Activated T-cell treated with anti-CD3 and anti-CD28 coated beads for 4 hours (primary cell): Measurements from ENCODE around the gene MBLAC1.

ENCODE experiments used
- DNase-seq: peaks from one replicate; pipeline ENCODE4 v3.0.0-alpha.2; 2020

MBLAC1 gene

GRCh38 chr7:100154651-100155491 is 28.1 kb downstream of the MBLAC1 start:
- DNase-seq, result no peak

DNA sequence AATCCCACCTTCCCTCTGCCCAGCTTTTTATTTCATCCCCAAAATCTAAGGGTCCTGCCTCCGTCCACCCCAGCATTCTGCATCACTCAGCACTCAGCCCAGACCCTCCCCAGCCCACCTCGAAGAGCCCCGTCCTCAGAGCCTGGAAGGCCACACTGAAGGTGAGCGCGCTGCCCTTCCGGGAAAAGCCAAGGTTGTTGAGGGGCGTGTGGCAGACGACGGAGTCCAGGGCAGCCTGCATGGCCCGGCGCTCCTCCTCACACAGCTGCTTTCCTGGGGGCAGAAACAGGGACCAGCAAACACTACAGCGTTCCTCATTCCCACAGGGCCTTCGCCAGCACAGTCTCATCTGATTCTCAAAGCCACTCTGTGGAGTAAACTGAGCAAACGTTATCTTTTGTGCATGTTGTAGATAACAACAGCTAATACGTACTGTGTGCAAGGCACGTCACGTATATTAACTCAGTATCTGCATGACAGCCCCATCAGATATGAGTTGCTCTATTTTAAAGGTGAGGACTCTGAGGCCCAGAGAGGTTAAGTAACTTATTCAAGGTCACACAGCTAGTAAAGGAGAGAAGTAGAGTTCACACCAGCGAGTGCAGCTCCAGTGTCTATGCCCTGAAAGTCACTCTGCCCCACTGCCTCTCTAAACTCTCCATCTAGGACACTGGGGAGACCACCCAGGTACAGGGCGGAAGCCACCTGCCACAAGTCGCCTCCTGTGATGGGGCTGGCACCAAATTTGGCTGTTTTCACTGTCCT is 29.0 kb downstream of the MBLAC1 start:
- no peak for DNase-seq

DNA sequence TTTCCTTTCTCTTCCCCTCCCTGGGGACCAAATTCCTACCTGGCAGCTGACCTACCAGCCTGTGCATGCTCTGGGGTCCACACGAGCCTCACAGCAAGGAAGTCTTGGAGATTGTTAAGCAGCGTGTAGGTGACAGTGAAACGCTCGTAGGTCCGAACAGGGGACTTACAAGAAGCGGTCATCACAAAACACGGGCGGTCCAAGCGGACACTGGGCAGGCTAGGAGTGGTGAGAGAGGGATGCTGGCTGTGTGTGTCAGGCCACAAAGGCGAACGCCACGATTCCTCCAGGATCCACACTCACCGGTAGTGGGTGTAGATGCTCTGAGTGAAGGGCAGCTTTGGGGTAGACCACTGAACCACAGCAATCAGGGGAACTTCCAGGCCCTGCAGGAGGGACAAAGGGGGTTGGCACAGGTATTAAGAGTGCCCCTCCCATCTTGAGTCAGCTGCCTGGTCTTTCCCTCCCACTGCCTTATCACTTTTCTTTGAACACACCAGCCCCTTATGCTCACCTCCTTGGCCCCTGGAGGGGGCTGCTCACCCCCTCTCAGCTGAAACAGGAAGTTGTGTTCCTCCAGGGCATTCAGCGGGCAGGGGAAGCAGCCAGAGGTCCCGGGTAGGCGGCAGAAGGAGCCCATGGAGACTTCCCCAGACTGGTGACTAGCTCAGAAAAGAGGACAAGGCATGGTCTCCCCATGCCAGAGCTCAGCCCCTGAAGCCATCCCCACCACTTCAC is 29.7 kb downstream of the MBLAC1 start:
- no peak for DNase-seq

- no peak for DNase-seq
Observed at GRCh38 chr7:100157069-100157333, 30.2 kb downstream of the MBLAC1 start.

DNA sequence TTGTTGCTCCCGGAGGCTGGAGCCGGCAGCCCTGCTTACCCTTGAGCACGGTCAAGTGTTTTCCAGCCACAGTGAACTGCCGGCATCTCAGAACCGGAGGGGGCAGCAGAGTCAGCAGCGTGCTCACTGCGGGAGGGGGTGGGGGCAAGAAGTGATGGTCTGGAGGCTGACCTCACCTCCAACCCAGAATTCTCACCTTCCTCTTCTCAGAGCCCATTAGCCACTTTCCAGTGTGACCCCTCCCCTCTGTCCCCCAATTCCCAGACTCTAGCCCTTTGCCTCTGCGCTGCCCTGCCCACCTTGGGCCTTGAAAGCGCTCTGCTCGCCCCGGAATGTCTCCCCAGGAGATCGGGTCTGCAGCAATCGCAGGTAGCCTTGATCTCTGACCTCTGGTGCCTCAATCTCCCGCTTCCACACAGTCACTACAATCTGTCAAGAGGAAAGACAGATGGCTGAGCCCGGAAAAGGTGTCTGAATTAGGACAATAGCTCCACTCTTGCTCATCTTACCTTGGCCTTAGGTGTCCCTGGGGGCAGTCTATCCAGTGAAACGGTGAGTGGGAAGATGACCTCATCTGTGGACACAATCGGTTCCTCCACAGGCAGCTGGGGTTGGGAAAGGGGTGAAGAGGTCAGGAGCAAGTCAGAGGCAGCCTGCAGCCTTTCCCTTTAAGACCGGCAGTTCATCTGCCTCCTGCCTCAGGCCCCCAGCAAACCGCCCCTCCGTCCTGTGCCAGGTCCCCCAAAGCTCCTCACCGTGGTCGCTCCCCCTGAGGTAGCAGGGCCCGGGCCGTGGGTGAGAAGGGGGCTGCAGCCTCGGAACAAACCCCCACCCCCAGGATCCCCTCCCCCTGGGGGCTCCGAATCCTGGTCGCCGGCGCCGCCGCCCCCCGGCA is 30.8 kb downstream of the MBLAC1 start:
- DNase-seq, result no peak

GRCh38 chr7:100158229-100159098 is 31.7 kb downstream of the MBLAC1 start, which contains the start of gene TRAPPC14:
Gene TRAPPC14 (minus strand): TSS chr7:100158723. CDS start chr7:100158499, 224 bp downstream.
- peak; percentile 87 for DNase-seq

GRCh38 chr7:100159099-100159623 is 32.4 kb downstream of the MBLAC1 start:
- no peak for DNase-seq

DNA sequence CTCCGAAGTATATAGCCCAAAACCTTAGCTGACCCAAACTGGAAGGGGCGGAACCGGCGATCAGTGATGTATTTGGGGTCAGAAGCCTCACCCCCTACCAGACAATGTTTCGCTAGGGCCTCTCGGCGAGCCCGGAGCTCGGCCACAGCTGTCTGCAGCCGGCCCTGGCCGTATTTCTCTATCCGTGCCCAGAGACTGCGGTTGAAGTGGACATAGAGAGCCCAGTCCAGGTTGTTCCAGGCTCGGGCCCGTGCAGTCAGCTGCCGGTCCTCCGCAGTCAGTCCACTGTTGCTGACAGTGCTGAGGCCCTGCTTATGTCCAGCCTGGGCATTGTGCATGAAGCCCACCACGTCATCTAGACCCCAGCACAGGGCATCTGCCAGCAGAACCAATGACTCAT is 33.3 kb downstream of the MBLAC1 start:
- DNase-seq, result no peak

DNA sequence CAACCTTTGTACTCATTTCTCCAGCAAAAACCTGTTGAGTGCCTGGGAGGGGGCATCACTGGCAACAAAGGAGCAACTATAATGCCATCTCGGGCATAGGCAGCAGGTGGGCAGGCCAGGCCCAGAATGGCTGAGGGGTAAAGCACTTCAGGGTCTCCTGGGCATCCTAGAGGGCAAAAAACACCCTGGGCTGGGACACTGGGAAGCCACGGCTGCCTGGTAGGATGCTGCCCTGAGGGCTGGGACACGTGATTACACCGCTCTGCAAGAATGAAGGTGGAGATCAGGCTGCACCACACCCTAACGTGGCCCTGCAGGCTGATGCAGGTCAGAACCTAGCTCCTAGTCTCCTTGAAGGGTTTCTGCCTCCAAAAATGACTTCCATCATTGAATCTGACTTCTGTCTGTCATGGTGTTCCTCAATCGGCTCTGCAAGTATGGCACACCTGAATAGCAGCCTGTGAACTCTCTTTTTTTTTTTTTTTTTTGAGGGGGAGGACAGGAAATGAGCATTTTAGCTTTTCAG is 36.3 kb downstream of the MBLAC1 start:
- DNase-seq, result no peak

DNA sequence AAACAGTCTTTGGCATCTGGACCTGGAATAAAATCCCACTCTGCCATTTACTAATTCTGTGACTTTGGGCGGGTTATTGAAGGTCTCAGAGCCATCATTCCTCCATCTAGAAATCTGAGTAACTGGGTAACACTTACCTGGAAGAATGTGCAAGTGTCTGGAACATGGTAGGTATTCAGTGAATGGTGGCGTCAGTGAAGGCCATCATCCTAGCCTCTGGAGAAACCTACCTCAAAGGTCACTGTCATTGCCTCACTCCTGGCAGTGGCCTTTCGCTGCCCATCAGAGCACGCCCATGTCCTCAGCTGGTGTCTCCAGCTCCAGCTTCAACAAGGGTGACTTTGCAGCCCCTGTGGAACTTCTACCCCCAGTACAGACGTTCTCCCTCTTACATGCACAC is 37.1 kb downstream of the MBLAC1 start:
- no peak for DNase-seq

DNA sequence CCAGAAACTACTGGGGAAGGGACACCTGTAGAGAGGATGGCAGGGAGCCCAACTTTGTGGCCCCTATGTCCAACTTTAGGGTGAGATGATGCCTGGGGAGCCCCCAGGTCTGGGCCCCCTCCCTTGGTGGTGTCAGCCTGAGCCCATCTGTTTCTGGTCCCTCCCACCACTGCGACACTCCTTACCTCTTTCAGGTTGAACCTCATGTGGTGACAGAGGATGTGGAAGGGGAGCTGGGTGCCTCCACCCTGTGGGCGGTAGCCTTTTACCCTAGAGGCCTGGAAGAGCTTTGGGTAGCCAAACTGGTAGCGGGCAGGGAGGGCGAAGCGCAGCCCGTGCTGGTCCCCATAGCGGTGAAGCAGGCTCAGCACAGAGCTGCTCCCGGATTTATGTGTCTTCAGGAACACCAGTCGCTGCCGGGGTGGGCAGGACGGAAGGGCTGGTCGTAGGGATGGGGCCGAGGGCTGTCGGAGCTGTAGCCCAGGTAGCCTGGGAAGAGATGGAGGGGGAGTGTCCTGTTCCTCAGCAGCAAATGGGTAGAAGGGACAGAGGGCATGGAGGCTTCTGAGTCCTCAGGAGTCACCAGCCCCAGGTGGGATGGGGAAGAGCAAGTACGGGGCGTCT is 39.7 kb downstream of the MBLAC1 start:
- no peak for DNase-seq

DNA sequence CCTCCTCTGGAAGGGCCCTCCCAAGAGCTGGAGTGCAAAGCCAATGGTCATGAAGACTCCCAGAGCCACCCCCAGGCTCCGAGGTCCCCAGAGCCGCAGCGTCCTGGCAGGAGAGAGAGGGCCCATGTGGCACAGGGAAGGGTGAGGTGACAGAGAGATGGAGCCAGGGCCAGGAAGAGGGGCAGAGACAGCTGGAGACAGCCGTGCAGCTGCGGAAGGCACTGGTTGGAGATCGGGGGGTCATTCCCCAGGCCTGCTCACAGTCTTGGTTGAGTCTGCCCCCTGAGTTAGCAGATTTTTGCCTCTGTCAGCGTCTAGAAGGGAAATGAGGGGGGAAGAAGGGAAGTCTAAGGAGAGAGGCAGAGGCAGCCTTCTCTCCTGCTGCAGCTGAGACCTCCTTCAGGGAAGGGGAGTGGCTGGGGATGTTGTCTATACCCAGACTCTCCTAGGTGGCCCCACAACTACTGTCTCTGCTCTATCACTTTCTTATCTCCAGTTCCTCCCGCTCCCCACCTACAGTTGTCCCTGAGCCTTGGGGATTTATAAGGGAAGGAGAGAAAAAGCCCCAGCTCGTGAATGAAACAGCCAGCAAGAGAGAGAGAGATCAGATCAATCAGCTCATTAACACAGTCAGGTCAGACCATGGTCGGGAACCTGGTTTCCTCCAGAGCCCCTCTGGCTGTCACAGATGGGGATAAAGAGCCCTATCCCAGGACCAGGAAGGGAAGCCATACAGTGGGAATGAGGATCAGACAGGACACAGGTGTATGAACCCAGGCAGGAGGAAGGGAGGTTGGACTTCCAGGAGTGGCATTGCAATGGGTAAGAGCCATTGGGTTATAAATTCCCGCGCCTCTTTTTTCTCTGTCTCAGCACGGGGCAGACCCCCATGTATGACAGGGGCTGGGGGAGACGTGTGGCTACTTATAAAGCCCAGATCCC is 40.5 kb downstream of the MBLAC1 start:
- DNase-seq, result no peak

GRCh38 chr7:100167912-100168323 is 41.2 kb downstream of the MBLAC1 start:
- DNase-seq, result no peak

DNA sequence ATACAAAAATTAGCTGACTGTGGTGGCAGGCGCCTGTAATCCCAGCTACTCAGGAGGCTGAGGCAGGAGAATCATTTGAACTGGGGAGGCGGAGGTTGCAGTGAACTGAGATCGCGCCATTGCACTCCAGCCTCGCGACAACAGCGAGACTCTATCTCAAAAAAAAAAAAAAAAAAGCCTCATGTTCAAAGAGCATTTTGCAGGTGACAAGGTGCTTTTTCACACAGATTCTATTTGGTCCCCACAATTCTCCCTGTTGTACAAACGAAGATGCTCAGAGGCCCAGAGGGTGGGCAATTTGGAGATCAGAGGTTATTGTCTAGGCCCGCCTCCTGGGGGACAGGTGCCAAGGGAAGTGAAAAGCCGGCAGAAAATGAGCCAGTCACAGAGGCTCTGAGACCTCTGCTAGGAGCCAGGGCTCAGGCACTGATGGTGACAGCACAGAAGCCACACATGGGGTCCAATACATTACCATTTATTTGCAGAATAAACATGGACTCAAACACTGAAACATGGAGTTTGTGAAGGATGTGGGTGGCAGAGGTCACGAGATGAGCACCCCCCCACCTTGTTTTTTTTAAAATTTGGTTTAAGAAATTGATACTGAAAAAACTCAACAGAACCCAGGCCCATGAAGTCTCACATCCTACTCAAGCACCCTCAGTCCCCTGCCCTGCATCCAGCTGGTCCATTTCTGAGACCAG is 42.5 kb downstream of the MBLAC1 start:
- DNase-seq, result no peak

DNA sequence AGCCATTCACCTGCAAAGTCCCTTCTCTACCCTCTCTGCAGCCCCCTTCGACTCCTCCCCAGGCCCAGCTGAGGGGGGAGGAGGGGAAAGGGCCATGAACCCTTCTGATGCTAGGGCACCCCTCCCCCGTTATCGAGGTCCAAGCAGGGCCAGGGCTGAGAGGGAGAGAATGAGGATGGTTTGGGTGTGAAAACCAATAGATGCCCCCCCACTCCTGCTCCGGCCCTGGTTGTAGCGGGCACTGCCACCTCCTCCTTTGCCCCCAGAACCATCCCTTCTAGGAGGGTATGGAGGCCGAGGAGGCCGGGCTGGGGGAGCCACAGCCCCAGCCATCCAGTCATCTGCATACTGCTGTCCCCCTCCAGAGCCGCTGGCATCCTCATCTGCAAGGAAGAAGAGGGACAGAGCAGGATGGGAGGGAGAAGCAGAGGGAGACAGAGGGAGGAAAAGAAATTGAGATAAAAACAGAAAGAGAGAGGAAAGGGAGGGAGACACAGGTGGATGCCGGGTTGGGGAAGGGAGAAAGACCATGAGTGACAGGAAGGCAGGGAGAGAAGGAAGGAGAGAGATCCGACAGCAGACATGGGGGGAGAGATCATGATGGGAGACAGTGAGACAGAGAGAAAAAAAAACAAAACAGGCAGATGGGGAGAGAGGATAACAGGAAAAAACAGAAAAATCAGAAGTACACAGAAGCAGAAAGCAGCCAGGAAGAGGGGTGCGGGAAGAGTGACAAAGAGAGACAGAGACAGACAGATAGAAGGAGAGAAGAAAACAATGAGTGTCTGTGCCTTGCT is 43.5 kb downstream of the MBLAC1 start:
- DNase-seq, result no peak

- no peak for DNase-seq
Observed at GRCh38 chr7:100171087-100171681, 44.4 kb downstream of the MBLAC1 start.

- DNase-seq, result no peak
Observed at GRCh38 chr7:100171840-100172239, 45.1 kb downstream of the MBLAC1 start.
